Suppressor macrophage treated with lipopolysaccharide for 4 hours (primary cell): ENCODE results near the gene FAM221B.

Experiments used
- DNase-seq: peaks from one replicate; pipeline ENCODE4 v3.0.0-alpha.2; 2020

Gene FAM221B

DNA sequence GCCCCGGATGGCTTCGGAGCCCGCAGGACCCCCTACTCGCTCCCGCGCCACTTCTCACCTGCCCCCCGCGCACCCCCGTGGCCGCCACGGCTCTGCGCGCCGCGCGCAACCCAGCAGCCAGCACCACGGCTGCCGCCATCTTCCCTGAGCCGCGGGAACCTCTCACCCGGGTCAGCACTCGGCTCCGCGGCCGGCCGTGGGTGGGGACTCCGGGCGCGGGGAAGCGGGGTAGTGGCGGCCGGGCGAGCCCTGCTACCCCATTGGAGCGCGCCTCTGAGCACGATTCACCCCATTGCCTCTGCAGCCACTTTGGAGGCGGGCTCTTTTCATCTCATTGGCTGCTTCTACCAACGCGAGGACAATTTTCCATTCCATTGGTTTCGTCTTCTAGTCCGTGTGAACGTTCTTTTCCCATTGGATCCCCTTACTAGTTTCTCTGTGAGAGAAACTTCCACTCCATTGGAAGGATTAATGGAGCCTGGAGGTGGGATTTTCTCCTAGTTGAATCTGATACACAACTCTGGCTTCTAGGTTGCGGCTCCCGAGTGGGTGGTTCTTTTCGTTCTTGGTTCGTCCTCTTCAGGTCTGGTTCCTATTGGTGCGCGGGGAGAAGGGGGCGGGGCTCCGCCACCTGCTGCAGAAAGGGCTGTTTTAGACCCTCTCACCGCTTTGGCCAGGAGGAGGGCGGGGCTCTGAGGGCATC, 13.5 kb downstream of the FAM221B start, which contains the start of gene HINT2:
Gene HINT2, minus strand, starts transcription at position 202 of the 703 bp plus-strand sequence. Its CDS starts 63 bp downstream, at position 139.
- peak; percentile 98 for DNase-seq

DNA sequence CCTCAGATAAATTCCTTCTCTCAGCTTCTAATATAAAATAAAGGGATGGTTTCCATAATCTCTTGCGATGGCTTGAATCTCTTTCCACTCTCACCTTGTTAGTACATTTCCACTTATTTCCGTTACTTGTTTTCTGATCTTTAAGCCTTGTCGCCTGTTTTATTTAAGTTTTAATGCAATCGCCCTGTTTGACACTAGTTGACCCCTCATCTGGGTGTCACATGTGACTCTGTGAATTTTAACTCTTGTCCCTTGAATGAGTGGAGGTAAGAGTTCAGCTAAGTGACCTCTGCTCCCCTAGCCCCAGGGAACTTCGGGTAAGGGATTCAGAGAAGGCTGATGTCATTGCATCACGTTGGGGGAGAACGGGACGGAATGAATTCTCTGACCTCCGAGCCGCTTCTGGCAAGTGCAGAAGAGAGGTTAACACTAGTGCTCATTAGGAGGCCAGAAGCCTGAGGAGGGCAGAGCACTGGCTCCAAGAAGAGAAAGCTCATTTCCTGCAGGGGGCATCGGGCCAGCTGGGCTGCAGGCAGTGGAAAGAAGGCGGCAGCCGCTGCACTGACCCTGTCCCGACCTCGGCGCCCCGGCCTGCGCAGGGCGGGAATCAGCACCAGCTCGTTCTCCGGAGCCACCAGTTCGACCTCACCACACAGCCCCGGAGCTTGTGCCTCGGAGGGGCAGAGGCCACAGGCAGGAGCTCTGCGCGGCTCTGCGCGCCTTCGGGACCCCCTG, 14.3 kb downstream of the FAM221B start:
- peak; percentile 58 for DNase-seq

- DNase-seq, result no peak
Observed at GRCh38 chr9:35813434-35814105, 15.0 kb downstream of the FAM221B start.

GRCh38 chr9:35812025-35812602, 16.4 kb downstream of the FAM221B start, which contains the start of gene SPAG8:
SPAG8 (minus strand) TSS chr9:35812262; CDS start chr9:35812147, 115 bp downstream.
- peak; percentile 92 for DNase-seq

GRCh38 chr9:35811381-35812024, 17.0 kb downstream of the FAM221B start:
- no peak for DNase-seq

DNA sequence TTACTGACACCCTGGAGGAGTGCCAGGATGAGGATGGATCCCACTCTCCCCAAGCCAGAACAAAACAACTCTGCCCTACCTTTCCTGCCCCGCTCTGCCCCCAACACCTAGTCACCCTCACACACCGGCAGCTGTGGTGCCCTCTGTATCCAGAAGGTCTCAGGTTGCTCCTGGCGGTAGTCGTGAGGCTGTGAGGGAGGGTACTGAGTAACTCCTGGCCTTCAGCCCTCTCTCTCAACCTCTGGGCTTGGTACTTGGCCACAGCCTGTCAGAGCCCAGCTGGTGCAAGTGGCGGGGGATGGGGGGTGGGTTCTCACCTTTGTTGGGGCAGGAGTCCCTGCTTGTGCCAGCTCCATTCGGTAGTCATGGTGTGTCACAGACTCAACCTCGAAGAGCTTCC, 18.4 kb downstream of the FAM221B start:
- DNase-seq, result no peak

- no peak for DNase-seq
Observed at GRCh38 chr9:35808433-35808832, 20.1 kb downstream of the FAM221B start.

- no peak for DNase-seq
Observed at GRCh38 chr9:35806101-35806500, 22.4 kb downstream of the FAM221B start.

DNA sequence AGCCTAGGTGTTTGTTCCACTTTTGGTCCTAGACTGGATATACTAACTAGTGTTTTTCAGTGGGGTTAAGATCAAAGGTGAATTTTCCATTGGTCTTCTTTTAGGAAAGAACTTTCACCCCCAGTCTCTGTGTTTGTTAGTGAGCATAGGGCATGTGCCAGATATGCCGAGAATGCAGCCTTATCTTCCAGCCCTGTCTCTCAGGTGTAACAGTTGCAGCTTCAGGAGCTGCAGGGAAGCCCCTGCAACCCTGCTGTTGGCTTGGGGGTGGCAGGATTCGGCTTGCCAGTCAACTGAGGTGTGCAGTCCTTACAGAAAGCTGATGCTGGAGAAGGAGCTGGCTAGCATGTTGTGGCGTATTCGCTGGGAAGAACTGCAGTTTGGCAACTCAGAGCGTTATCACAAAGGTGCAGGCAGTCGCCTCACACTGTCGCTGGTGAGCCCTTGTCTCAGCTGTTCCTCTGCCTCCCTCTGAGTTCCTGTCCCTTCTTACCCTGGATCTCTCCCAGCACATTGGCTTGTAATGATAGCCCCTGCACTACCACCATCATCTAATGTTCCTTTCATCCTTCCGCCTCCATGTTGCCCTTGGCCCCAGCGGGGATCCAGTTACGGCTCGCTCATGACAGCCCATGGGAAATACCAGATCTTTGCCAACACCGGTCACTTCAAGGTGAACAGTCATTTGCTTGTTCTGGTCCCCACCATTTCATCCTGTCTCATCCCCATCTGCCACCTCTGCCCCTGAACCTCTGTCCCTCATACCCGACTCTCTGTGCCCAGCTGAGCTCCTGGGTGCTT, 27.0 kb downstream of the FAM221B start:
- no peak for DNase-seq

GRCh38 chr9:35800530-35800929, 28.0 kb downstream of the FAM221B start:
- no peak for DNase-seq

DNA sequence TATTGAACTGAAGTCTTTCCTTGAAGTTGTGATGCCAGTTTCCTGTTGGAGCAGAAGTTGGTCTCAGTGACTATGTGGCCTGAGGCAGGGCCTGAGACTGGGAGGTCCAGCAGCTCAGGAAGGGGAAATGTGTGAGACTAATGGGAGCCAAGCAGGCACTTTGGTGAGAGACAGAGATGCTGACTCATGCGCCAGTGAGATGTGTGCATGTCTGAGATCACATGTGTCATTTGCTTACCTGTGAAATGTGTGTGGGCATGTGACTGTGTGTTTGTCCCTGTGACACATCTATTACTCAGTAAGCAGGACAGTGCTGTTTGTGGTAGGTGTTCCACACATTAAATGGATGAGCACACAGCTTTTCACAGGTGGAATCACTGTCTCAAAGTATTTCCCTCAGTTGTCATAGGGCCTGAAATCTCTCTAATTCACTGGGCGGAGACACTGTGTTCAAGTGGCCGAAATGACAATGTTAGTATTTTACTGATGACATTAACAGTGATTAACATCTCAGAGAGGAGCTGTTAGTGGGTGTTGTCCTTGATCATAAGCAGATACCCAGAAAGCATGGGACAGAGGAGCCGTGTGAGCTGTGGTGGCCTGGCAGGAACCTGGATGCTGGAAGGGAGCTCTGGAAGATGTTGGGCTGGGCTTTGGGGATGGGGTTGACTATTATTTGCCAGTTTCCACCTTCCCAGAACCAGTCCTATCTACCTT, 29.7 kb downstream of the FAM221B start:
- DNase-seq, result peak; percentile 14

DNA sequence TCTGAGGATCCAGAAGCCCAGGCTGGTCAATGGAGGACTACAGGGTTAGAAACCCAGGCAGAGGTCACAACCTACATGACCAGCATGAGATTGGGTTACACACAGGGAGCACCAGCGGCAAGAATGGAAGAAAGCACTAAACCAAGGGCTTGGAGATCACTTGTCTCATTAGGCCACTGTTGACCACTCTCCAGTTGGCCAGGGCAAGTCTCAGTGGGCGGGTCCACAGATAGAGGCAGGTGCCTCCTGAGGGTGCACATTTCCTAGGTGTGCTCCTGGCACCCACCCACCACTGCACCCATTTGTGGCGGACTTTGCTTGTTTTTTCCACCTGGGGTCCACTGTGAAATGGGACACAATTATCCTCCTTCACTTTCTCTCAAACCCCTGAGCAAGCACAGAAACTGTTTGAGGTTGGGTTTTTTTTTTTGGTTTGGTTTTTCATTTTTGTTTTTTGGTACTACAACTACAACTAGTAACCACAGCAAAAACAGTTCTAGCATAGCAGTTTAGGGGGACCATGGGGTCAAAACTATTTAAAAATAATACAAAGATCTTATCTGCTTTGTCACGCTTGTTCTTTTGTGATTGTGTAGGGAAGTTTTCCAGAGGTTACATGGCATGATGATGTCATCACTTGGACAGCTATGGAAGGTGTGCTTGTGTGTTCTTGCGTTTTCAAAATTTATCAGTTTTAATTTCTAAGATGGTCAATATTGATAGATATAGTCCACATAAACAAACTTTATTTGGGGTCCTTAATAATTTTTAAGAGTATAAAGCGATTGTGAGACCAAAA, 31.0 kb downstream of the FAM221B start:
- no peak for DNase-seq

GRCh38 chr9:35795695-35796094, 32.8 kb downstream of the FAM221B start:
- DNase-seq, result no peak

DNA sequence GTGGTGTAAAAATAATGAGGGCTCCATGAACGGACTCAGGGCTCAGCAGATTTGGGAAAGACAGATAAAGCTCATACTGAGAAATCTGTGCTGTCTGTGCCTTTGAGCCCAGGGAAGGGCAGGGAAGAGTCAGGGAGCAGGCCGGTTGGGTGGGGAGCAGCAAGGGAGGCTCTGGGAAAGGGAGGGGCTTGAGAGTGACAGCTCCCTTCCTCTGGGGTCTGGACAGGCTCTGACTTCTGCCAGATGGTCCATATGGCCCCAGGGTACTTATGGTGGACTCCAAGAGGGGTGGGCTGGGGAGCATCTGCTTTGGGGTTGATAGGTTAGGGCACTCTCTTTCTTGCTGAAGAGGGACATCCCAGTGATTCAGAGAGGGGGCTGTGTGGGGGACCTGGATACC, 35.1 kb downstream of the FAM221B start:
- no peak for DNase-seq

- DNase-seq, result no peak
Observed at GRCh38 chr9:35792826-35793225, 35.7 kb downstream of the FAM221B start.

DNA sequence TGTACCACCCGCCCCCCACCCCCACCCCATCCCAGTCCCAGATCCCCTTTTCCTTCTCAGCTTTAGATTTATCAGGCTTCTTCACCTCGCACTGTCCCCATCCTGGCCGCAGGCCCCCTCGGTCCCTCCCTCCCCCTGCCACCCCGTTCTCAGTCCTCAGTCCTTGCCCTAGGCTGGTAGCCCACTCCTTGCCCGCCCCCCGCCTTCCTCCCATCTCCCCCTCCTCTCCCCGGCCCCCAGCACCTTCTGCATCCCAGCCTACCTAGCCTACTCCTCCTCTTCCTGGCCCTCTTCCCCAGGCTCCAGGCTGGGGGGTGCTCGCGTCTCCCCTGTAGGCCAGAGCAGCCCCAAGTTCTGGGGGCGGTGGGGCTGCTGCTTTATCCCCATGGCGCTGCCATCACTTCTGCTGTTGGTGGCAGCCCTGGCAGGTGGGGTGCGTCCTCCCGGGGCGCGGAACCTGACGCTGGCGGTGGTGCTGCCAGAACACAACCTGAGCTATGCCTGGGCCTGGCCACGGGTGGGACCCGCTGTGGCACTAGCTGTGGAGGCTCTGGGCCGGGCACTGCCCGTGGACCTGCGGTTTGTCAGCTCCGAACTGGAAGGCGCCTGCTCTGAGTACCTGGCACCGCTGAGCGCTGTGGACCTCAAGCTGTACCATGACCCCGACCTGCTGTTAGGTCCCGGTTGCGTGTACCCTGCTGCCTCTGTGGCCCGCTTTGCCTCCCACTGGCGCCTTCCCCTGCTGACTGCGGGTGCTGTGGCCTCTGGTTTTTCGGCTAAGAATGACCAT, 36.3 kb downstream of the FAM221B start:
- DNase-seq, result no peak

DNA sequence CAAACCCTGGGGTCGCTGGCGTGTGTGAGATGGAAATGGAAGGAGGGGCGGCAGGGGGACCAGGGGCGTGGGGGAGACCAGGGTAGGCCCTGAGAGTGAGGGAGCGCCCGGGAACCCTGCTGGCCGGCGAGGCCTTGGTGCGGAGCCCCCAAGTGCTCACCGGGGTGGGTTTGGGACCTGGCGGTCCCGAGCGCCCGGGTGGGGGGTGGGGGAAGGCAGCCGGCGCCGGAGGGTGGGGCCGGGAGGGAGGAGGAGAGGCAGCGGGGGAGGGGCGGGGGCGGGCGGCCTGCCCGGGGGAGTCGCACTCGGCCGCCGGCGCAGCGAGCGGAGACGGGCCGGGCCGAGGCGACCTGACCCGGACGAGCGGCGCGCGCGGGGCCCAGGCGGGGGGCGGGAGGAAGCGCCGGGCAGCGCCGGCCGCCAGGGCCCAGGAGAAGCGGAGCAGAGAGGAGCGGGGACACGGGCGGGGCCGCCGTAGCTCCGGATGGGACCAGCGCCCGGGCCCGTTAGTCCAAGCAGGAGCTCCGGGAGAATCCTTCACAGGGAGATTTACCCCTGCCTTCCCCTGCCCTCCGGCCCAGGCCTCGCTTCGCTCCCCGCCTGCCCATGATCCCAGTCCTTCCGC, 37.1 kb downstream of the FAM221B start, which contains the start of gene NPR2:
Gene NPR2, plus strand, starts transcription at position 295 of the 625 bp plus-strand sequence. CDS start 818 bp downstream, outside the sequence.
- DNase-seq, result no peak

GRCh38 chr9:35790385-35791296, 37.9 kb downstream of the FAM221B start:
- DNase-seq, result peak; percentile 76
